Hematopoietic multipotent progenitor cell treated with erythropoietin and hydrocortisone succinate and interleukin-3 and kit ligand, for 15 days (in vitro differentiated cells): ENCODE measurements around the gene TBC1D17.

Experiments used
- DNase-seq: peaks from one replicate; pipeline ENCODE4 v3.0.0-alpha.2; 2015; ENCODE audit warnings: low spot score

TBC1D17 gene

DNA sequence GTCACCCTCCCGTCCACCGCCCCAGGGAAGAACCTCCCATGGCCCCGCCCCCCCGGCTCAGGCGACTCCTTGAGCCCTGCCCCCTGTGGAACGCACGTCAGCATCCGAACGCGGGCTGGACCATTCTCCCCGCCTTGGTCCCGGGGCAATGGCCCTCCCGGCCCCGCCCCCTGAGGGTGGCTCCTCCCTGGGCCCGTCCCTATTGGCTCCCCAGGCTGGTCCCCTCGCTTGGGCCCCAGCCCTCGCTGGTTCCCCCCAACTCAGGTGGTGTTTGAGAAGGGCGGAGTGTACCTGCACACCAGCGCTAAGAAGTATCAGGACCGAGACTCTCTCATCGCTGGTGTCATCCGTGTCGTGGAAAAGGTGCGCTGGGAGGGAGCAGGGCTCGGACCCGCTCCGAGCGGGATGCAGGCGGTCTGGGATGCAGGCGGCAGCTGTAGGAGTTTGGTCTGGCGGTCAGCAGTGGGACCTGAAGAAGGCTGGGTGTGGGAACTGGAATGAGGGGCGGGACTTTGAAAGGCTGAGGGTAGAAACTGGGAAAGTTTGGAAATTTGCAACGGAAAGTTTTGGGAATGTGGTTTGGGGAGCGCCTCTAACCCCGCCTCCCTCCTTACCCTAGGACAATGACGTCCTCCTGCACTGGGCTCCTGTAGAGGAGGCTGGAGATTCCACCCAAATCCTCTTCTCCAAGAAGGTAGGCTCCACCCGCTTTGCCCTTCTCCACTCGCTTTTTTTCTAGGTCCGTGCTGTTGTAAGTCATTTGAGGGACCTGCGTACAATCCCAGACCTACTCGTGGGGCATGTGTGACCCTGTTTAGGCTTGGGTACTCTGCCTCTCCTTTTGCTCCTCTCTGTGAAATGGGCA is 609 bp downstream of the TBC1D17 start:
- peak; percentile 99 for DNase-seq

GRCh38 chr19:49878744-49879070 is 1.2 kb downstream of the TBC1D17 start:
- no peak for DNase-seq

DNA sequence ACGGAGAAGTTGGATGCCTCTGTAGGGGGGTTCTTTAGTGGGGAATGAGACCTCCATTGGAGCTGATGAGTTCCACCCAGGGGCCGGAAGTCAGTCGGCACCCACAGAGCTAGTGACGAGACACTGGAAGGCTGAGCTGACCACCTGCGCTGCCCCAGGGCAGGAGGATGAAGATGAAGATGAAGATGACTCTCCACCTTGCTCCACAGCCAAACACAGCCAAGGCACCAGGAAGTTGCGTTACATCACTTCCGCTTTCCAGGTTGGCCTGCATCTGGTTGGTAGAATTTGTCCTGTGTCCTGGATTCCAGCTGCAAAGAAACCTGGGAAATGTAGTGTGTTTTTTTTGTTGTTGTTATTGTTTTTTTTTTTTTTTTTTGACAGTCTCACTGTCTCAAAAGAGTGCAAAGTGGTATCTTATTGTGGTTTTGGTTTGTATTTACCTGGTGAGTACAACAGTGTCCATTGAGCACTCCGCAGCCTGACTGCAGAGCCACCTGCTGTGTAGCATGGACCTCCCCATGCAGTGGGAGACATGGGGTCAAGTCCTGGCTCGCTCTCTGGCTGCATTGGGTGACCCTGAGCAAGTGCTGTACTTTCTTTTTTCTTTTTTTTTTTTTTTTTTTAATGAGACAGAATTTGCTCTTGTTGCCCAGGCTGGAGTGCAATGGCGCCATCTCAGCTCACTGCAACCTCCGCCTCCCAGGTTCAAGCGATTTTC is 1.9 kb downstream of the TBC1D17 start:
- DNase-seq: no peak

DNA sequence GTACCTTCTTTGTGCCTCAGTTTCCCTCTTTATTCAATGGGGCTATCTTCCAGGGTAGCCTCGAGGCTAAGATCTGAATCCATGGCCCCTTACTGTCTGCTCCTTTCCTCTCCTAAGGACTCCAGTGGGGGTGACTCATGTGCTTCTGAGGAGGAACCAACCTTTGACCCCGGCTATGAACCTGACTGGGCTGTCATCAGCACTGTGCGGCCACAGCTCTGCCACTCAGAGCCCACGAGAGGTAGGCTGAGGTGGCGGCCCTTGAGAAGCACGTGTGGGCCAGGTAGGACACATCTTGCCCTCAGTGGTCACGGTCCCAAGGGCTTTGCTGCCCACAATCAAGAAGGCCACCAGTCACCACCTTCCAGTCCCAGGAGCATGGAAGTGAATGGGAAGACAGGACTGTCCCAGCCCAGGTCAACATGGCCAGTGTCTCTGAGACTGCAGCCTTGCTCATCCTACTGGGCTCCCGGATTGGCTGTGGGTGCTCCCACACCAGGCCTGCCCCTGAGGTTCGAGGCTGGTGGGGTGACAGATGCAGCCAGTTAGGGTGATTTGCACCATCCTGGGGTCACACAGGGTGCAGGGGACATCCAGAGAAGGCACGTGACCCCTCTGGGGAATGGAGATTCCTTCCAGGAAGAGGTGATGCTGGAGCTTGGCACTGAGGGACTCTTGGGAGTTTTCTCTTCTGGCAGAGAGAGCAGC is 2.8 kb downstream of the TBC1D17 start:
- no peak for DNase-seq

DNA sequence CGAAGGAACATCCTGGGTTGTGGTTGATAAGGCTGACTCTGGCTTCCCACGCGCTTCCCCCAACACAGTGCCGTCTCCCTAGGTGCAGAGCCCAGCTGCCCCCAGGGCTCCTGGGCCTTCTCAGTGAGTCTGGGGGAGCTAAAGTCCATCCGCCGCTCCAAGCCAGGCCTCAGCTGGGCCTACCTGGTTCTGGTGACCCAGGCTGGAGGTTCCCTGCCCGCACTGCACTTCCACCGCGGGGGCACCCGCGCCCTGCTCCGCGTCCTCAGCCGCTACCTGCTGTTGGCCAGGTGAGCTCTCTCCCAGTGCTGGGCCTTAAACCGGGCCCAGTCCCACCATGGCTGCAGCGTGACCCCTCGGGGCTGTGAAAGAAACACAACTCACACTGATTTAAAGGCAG is 3.7 kb downstream of the TBC1D17 start:
- no peak for DNase-seq

DNA sequence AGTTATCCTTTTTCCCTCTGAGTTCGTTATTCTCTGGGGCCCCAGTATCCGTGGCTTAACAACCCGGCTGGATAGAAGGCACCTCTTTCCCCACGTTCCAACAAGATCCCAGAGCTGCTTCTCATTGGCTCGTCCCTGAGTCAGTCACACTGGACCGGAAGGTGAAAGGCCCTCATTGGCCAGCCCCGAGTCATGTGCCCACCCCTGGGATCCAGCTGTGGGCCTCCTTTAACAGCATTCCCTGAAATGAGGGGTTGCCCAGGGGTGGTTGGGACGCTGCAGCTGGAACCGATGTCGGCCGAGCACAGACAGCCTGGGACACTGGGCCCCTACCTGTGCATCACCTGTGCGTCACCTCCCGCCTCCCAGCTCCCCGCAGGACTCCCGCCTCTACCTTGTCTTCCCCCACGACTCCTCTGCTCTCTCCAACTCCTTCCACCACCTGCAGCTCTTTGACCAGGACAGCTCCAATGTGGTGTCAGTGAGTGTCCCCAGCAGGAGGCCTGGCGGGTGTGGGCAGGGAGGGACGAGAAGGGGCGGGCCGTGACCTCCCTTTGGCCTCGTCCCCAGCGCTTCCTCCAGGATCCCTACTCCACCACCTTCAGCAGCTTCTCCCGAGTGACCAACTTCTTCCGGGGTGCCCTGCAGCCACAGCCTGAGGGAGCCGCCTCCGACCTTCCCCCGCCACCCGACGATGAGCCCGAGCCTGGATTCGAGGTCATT is 4.3 kb downstream of the TBC1D17 start:
- no peak for DNase-seq

GRCh38 chr19:49882643-49883042 is 5.1 kb downstream of the TBC1D17 start:
- DNase-seq: no peak

GRCh38 chr19:49883094-49883493 is 5.6 kb downstream of the TBC1D17 start:
- DNase-seq: no peak

DNA sequence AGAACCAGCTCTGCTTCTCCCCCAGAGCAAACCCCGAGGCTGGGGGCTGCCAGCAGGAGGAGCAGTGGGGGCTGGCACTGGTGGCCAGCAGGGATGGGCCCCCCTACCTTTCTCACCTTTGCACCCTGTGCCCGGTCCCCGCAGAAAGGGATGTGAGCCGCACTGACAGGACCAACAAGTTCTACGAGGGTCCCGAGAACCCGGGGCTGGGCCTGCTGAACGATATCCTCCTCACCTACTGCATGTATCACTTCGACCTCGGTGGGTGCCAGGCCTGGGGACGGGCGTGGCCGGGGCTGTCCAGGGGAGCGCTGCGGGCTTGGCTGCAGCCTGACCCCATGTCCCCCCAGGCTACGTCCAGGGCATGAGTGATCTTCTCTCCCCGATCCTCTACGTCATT is 6.6 kb downstream of the TBC1D17 start:
- no peak for DNase-seq

GRCh38 chr19:49884760-49885159 is 7.3 kb downstream of the TBC1D17 start:
- DNase-seq: no peak

DNA sequence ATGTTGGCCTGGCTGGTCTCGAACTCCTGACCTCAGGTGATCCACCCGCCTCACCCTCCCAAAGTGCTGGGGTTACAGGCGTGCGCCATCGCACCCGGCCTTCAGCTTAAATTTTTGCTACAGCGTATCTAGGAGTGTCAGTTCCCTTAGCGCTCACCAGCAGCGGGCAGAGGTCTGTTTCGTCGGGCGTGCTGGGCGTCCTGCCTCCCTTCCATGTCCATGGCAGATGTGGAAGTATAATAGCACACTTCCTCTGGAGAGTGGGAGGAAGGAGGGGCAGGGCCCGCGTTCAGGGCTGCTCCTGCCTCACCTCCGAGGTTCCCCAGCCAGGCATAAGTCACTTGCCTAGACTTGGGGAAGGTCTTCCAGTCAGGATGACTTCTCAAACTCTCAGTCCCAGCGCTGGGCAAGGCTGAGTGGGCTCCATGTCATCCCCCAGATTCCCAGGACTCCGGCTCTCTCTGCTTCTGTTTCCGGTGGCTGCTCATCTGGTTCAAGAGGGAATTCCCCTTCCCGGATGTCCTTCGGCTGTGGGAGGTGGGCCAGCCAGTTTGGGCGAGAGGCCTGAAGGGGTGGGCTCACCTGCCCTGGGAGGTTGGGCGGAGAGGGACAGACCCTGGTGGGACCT is 9.6 kb downstream of the TBC1D17 start:
- no peak for DNase-seq

DNA sequence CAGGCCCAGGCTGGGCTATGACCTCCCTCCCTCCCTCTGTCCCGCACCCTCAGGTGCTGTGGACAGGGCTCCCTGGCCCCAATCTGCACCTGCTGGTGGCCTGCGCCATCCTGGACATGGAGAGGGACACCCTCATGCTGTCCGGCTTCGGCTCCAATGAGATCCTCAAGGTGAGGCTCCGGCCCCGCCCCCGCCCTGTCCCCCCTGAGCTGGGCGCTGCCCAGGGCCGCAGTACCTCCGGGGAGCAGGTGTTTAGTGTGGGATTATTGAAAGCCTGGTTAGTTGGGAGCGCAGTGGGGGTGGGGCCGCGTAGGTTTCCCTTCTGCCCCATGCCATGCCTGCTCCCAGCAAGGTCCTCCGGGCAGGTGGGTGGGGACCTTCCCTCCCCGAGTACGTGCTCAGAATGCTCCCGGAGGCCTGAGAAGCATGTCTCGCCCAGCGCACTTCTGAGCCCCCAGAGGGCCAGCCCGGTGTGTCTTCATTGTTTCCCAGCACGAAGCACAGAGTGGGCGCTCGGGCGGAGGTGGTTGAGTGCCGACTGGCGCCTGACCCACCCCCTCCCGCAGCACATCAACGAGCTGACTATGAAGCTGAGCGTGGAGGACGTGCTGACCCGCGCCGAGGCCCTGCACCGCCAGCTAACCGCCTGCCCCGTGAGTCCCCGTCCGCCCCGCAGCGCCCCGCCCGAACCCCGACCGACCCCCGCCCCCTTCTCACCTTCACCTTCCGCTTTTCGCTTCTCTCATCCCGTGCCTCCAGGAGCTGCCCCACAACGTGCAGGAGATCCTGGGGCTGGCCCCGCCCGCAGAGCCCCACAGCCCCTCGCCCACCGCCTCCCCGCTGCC is 10.4 kb downstream of the TBC1D17 start:
- DNase-seq: no peak

DNA sequence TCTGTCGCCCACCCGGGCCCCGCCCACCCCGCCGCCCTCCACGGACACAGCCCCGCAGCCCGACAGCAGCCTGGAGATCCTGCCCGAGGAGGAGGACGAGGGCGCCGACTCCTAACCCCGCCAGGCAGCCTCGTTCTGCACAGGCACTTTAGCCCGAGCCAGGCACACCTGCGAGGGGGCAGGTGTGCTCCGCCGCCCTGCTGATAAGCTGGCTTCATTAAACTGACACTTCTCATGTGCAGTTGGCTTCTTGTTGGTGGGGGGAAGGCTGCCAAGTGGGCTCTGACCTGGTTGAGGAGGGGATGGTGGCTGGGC is 11.0 kb downstream of the TBC1D17 start:
- DNase-seq: no peak

- no peak for DNase-seq
Observed at GRCh38 chr19:49889038-49889686, 11.7 kb downstream of the TBC1D17 start.

GRCh38 chr19:49889687-49890348 is 12.3 kb downstream of the TBC1D17 start:
- DNase-seq: peak; percentile 85

- DNase-seq: peak; percentile 52
Observed at GRCh38 chr19:49890349-49891311, 13.1 kb downstream of the TBC1D17 start.

GRCh38 chr19:49891393-49891792 is 13.9 kb downstream of the TBC1D17 start:
- DNase-seq: no peak

DNA sequence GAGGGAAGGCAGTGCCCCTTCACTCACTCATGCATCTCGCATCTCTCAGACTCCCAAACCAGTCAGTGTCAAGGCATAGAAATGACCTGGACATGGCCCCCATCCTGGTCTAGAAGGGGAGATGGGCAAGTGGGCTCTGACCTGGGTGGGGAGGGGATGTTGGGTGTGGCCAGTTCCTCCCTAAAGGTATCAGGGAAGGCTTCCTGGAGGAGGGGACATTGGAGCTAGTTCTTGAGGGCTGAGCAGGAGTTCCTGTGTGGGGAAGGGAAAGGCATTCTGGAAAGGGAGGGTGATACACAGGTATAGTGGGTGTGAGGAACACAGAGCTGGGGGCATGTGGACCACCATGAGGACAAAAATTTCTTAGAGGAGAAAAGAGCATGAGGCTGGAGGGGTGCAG is 15.2 kb downstream of the TBC1D17 start:
- DNase-seq: no peak
